Esophagus muscularis mucosa (tissue), 4 donors: ENCODE data around the gene PCA3.

Experiments used
- CTCF ChIP-seq, 3 experiments: fragments of 200-600 bp in 2 of 3; fragments of 450-650 bp in 1 of 3; sonication (generic) in 2 of 3; IDR thresholded peaks; one replicate each; pipeline ENCODE4 v1.5.1; 2017 to 2019; ENCODE audit warnings: antibody characterized with exemption in 3 of 3, mild to moderate bottlenecking in 2 of 3, moderate library complexity in 1 of 3
- EP300 ChIP-seq: sonication (generic); formaldehyde crosslinking; IDR thresholded peaks from one replicate; pipeline ENCODE4 v1.6.1; 2017; ENCODE audit warnings: antibody characterized with exemption
- POLR2A ChIP-seq: fragments of 450-650 bp; IDR thresholded peaks from one replicate; pipeline ENCODE4 v1.6.1; 2017; ENCODE audit warnings: antibody characterized with exemption, moderate library complexity, mild to moderate bottlenecking, low read depth

- TF ChIP-seq POLR2A: no peak
- TF ChIP-seq CTCF (IDR thresholded peaks at IDR 0.05): no peak
- TF ChIP-seq EP300: no peak
These were observed 38.8 kb downstream of the PCA3 start for GRCh38 chr9:76803083-76803482.
